PC-9 (cell line): Measurements from ENCODE around the gene GLRX.

Experiments
- EZH2 ChIP-seq: fragments of 200-600 bp; sonication (generic); IDR thresholded peaks from 2 replicates; pipeline ENCODE4 v1.8.0; 2017; ENCODE audit warnings: antibody characterized with exemption, low read depth
- TF ChIP-seq, protein P1 (sequence below): fragments of 200-600 bp; sonication (generic); conservative IDR thresholded peaks from 2 replicates; pipeline ENCODE4 v1.6.1; 2017; ENCODE audit warnings: mixed run types, antibody characterized with exemption, mild to moderate bottlenecking, moderate library complexity

DNA sequence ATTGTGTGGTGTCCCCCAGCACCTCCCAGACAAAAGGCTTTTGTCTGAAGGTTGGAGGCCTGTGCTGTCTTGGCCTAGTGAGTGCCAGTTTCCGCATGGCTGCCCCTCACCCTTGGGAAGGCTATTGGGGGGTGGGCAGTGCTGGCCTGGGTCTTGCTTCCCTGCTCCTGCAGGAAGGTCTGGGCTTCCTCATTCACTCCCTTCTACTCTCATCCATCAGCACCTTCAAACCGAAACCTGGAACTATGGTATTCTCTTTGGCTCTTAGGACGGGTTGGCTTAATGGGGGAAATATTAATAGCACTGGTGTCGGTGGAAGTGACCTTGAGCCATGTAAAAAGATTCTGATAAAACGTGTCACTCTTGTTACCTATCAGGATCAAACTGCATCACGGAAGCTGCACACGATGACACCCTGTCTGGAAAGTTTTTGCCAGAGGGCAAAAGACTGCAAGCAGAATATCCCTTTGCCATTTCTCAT, 34.0 kb upstream of the GLRX start:
- TF ChIP-seq EZH2: no peak
- TF ChIP-seq, protein P1, sequence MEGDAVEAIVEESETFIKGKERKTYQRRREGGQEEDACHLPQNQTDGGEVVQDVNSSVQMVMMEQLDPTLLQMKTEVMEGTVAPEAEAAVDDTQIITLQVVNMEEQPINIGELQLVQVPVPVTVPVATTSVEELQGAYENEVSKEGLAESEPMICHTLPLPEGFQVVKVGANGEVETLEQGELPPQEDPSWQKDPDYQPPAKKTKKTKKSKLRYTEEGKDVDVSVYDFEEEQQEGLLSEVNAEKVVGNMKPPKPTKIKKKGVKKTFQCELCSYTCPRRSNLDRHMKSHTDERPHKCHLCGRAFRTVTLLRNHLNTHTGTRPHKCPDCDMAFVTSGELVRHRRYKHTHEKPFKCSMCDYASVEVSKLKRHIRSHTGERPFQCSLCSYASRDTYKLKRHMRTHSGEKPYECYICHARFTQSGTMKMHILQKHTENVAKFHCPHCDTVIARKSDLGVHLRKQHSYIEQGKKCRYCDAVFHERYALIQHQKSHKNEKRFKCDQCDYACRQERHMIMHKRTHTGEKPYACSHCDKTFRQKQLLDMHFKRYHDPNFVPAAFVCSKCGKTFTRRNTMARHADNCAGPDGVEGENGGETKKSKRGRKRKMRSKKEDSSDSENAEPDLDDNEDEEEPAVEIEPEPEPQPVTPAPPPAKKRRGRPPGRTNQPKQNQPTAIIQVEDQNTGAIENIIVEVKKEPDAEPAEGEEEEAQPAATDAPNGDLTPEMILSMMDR: no peak
